Natural killer cell (primary cell): ENCODE results near the gene ARMC10. TPM values are rescaled to one million over a fixed set of nuclear protein-coding genes. Genes with fewer than 3 reads are reported as not detected.
"Not testable (repeated sequence)": the region's sequence is repeated elsewhere in the genome, so short reads cannot be mapped to it uniquely, and the experiment has no call there.

Experiments used
- ATAC-seq, 3 donors: fragments of 150-1000 bp in 2 of 3; fragments of 200-7000 bp in 1 of 3; cut with Tn5 transposase; 1 replicate in 1 of 3; 2 replicates in 2 of 3; pipeline ENCODE4 v1.10.0; 2021; ENCODE audit warnings: mild to moderate bottlenecking in 2 of 3, moderate library complexity in 2 of 3
- DNase-seq, 2 donors: peaks; one replicate each; pipeline versions ENCODE4 v3.0.0 to v3.0.0-alpha.2; 2013 to 2021; ENCODE audit warnings: mixed read lengths in 1 of 2
- H3K27ac ChIP-seq: one replicate; pipeline ENCODE4 v1.5.1; 2013; ENCODE audit warnings: mild to moderate bottlenecking, low read length
- H3K27me3 ChIP-seq: one replicate; pipeline ENCODE4 v1.6.1; 2013; ENCODE audit warnings: low read length; ENCODE audit not compliant: control insufficient read depth, insufficient read depth
- H3K36me3 ChIP-seq: one replicate; pipeline ENCODE4 v1.6.1; 2013; ENCODE audit warnings: low read length; ENCODE audit not compliant: control insufficient read depth, insufficient read depth
- H3K4me1 ChIP-seq: one replicate; pipeline ENCODE4 v1.6.1; 2013; ENCODE audit warnings: low read length; ENCODE audit not compliant: control insufficient read depth, insufficient read depth
- H3K4me3 ChIP-seq: one replicate; pipeline ENCODE4 v1.5.1; 2013; ENCODE audit warnings: low read length
- H3K9me3 ChIP-seq: one replicate; pipeline ENCODE4 v1.6.1; 2013; ENCODE audit warnings: low read length; ENCODE audit not compliant: control insufficient read depth, insufficient read depth
- H3K27ac Mint-ChIP-seq, 2 donors: one replicate each; pipeline ENCODE4 v1.8.0; 2022; ENCODE audit warnings: mild to moderate bottlenecking in 2 of 2, mixed read lengths in 2 of 2, moderate library complexity in 1 of 2
- H3K27me3 Mint-ChIP-seq, 2 donors: one replicate each; pipeline ENCODE4 v1.8.0; 2022; ENCODE audit warnings: low read depth in 2 of 2, mixed read lengths in 2 of 2
- H3K36me3 Mint-ChIP-seq: one replicate; pipeline ENCODE4 v1.8.0; 2022; ENCODE audit warnings: mixed read lengths
- H3K4me1 Mint-ChIP-seq, 2 donors: one replicate each; pipeline ENCODE4 v1.8.0; 2022; ENCODE audit warnings: mixed read lengths in 2 of 2
- H3K4me3 Mint-ChIP-seq: one replicate; pipeline ENCODE4 v1.8.0; 2022; ENCODE audit warnings: mild to moderate bottlenecking, moderate library complexity, mixed read lengths
- H3K9me3 Mint-ChIP-seq, 2 donors: one replicate each; pipeline ENCODE4 v1.8.0; 2022; ENCODE audit warnings: mixed read lengths in 2 of 2
- CTCF ChIP-seq: fragments of 200-600 bp; IDR thresholded peaks from one replicate; pipeline ENCODE4 v1.8.0; 2022; ENCODE audit warnings: antibody characterized with exemption
- WGBS: methylation state at CpG from one replicate; pipeline ENCODE4 v1.1.7; 2013; ENCODE audit warnings: missing lambda C conversion rate; ENCODE audit not compliant: insufficient coverage; 5-methylcytosine and 5-hydroxymethylcytosine counted together
- intact Hi-C: fragments of 100-400 bp; cut with micrococcal nuclease; formaldehyde crosslinking; loops from one replicate; pipeline ENCODE4 v1.14.2; 2022
- total RNA-seq, 4 donors: library from RNA; stranded (reverse); fragments of 120-200 nt in 1 of 4; gene quantifications; one replicate each; pipeline versions ENCODE4 v1.2.3 to v1.2.4, GENCODE V29; 2013 to 2022

ARMC10 gene
- total RNA-seq, 3 donors from 2014 or later (not counting 1 experiment from before 2014, with no cell fraction given), result 15.0 to 17.2 (median 15.4) TPM

DNA sequence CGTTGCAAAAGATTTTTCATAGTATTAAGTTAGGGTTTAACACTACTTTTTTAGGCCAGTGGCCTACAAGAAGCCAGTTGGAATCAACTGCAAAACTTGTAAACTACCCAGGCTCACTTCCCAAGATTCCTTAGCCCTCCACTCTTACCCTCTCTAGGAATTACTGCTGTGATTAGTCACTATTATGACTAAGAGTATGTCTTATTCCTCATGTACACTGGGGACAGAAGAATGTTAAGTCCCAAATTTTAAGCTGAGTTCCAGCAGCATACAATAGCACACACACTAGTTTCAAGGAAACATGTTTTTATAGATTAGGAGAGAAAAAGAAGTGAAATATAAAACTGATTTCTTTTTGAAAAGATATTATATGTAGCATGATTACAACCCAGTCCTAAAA is 43.2 kb upstream of the ARMC10 start:
- Mint-ChIP-seq H3K27ac (no peak overlapping the region), H3K27me3 (peaks cover 0 to 7% of the 10 kb centered on the region in 2 donors), H3K4me1 (no peaks in the 10 kb centered on the region), H3K36me3 (no peaks in the 10 kb centered on the region), H3K4me3 (no peak overlapping the region), H3K9me3 (no peaks in the 10 kb centered on the region)
- intact Hi-C loops, result no loop called here
- Histone ChIP-seq H3K4me3 (no peak overlapping the region), H3K27ac (no peak overlapping the region), H3K4me1 (no peaks in the 10 kb centered on the region), H3K9me3 (no peaks in the 10 kb centered on the region), H3K36me3 (no peaks in the 10 kb centered on the region), H3K27me3 (no peaks in the 10 kb centered on the region)
- ATAC-seq, result no peak
- DNase-seq, result no peak
- no peak for TF ChIP-seq CTCF
- no CpG with 5 or more reads among the region's 1 CpG for WGBS

- H3K4me1 ChIP-seq, H3K36me3 ChIP-seq, H3K27ac Mint-ChIP-seq, H3K9me3 ChIP-seq, H3K27me3 ChIP-seq, H3K27me3 Mint-ChIP-seq, H3K4me3 ChIP-seq, H3K4me3 Mint-ChIP-seq, H3K36me3 Mint-ChIP-seq, DNase-seq, intact Hi-C loops, ATAC-seq, H3K9me3 Mint-ChIP-seq, H3K27ac ChIP-seq, H3K4me1 Mint-ChIP-seq: not testable (repeated sequence)
- WGBS, result 93% methylated on average over 20 of the region's 20 CpGs
Measured at GRCh38 chr7:103034318-103034717, 40.6 kb upstream of the ARMC10 start.

DNA sequence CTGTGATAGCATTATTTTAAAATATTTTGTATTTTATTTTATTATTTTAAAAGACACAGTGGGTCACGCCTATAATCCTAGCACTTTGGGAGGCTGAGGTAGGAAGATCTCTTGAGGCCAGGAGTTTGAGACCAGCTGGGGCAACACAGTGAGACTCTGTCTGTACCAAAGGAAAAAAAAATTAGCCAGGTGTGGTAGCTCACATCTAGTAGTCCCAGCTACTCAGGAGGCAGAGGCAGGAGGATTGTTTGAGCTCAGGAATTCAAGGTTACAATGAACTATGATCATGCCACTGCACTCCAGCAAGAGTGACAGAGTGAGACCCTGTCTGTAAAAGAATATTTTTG is 37.5 kb upstream of the ARMC10 start:
- H3K27ac Mint-ChIP-seq, result no peak overlapping the region
- no peak overlapping the region for H3K27ac ChIP-seq
- H3K36me3 Mint-ChIP-seq, result peaks cover under 1% of the 10 kb centered on the region
- no peak overlapping the region for H3K4me3 ChIP-seq
- ATAC-seq, result no peak
- no peaks in the 10 kb centered on the region for H3K9me3 Mint-ChIP-seq
- no peaks in the 10 kb centered on the region for H3K27me3 ChIP-seq
- WGBS, result 80% methylated on average over 1 of the region's 1 CpG
- intact Hi-C loops, result no loop called here
- no peak for DNase-seq
- no peaks in the 10 kb centered on the region for H3K36me3 ChIP-seq
- H3K4me3 Mint-ChIP-seq, result no peak overlapping the region
- no peaks in the 10 kb centered on the region for H3K4me1 ChIP-seq
- TF ChIP-seq CTCF, result no peak
- H3K9me3 ChIP-seq, result no peaks in the 10 kb centered on the region
- H3K4me1 Mint-ChIP-seq, result no peaks in the 10 kb centered on the region
- H3K27me3 Mint-ChIP-seq, result peaks cover 0 to 3% of the 10 kb centered on the region in 2 donors

DNA sequence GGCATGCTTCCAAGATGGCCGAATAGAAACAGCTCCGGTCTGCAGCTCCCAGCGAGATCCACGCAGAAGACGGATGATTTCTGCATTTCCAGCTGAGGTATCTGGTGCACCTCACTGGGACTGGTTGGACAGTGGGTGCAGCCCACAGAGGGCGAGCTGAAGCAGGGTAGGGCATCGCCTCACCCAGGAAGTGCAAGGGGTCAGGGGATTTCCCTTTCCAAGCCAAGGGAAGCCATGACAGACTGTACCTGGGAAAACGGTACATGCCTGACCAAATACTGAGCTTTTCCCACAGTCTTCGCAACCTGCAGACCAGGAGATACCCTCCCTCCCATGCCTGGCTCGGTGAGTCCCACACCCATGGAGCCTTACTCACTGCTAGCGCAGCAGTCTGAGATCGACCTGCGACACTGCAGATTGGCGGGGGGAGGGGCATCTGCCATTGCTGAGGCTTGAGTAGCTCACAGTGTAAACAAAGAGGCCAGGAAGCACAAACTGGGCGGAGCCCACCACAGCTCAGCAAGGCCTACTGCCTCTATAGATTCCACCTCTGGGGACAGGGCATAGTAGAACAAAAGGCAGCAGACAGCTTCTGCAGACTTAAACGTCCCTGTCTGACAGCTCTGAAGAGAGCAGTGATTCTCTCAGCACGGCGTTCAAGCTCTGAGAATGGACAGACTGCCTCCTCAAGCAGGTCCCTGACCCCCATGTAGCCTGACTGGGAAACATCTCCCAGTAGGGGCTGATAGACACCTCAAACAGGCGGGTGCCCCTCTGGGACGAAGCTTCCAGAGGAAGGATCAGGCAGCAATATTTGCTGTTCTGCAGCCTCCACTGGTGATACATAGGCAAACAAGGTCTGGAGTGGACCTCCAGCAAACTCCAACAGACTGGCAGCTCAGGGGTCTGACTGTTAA is 36.9 kb upstream of the ARMC10 start:
- H3K27me3 ChIP-seq, H3K9me3 ChIP-seq, H3K4me3 ChIP-seq, H3K9me3 Mint-ChIP-seq, H3K36me3 Mint-ChIP-seq, H3K27ac ChIP-seq, H3K4me1 ChIP-seq, intact Hi-C loops, H3K27me3 Mint-ChIP-seq, H3K4me1 Mint-ChIP-seq, H3K4me3 Mint-ChIP-seq, ATAC-seq, H3K27ac Mint-ChIP-seq, H3K36me3 ChIP-seq, DNase-seq: not testable (repeated sequence)
- WGBS, result 89% methylated on average over 20 of the region's 20 CpGs

DNA sequence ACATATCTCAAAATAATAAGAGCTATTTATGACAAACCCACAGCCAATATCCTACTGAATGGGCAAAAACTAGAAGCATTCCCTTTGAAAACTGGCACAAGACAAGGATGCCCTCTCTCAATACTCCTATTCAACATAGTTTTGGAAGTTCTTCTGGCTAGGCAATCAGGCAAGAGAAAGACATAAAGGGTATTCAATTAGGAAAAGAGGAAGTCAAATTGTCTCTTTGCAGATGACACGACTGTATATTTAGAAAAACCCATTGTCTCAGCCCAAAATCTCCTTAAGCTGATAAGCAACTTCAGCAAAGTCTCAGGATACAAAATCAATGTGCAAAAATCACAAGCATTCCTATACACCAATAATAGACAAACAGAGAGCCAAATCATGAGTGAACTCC is 33.1 kb upstream of the ARMC10 start:
- ATAC-seq, H3K36me3 Mint-ChIP-seq, H3K27me3 Mint-ChIP-seq, H3K9me3 ChIP-seq, H3K36me3 ChIP-seq, H3K4me1 ChIP-seq, H3K4me1 Mint-ChIP-seq, intact Hi-C loops, H3K4me3 ChIP-seq, H3K27me3 ChIP-seq, H3K4me3 Mint-ChIP-seq, H3K27ac ChIP-seq, H3K9me3 Mint-ChIP-seq, DNase-seq, H3K27ac Mint-ChIP-seq: not testable (repeated sequence)
- no CpG with 5 or more reads among the region's 1 CpG for WGBS
